HG02610 (cell line): ENCODE results near the gene RARG.

Experiments used
- ATAC-seq: cut with Tn5 transposase; IDR thresholded peaks from one replicate; pipeline ENCODE4 v1.9.1; 2021; ENCODE audit warnings: mild to moderate bottlenecking, moderate library complexity; ENCODE audit not compliant: unreplicated experiment

The RARG gene

GRCh38 chr12:53224061-53224896, 7.7 kb downstream of the RARG start:
- no peak for ATAC-seq

- ATAC-seq, result no peak
Measured at GRCh38 chr12:53223389-53224060, 8.5 kb downstream of the RARG start.

DNA sequence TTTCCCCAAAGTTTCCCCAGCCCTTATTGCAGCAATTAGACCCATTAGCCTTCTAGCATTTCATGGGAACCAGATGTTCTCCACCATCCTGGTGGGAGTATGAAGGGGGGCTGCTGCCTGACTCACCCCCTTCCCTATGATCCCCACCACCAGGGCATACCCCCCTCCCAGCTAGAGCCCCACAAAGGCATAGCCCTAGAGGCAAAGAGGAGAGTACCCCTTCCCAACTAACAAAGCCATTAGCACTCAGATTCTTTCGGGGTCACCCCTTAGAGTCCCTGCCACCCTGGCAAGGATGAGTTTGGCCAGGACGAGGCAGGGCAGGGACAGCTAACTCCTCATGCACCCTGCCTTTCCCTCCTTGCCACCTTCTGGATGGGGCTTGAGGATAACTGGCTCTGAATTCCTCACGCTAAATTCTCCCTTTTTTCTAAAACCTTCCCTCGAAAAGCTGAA, 9.2 kb downstream of the RARG start:
- ATAC-seq, result no peak

- no peak for ATAC-seq
Measured at GRCh38 chr12:53222170-53222721, 9.8 kb downstream of the RARG start.

DNA sequence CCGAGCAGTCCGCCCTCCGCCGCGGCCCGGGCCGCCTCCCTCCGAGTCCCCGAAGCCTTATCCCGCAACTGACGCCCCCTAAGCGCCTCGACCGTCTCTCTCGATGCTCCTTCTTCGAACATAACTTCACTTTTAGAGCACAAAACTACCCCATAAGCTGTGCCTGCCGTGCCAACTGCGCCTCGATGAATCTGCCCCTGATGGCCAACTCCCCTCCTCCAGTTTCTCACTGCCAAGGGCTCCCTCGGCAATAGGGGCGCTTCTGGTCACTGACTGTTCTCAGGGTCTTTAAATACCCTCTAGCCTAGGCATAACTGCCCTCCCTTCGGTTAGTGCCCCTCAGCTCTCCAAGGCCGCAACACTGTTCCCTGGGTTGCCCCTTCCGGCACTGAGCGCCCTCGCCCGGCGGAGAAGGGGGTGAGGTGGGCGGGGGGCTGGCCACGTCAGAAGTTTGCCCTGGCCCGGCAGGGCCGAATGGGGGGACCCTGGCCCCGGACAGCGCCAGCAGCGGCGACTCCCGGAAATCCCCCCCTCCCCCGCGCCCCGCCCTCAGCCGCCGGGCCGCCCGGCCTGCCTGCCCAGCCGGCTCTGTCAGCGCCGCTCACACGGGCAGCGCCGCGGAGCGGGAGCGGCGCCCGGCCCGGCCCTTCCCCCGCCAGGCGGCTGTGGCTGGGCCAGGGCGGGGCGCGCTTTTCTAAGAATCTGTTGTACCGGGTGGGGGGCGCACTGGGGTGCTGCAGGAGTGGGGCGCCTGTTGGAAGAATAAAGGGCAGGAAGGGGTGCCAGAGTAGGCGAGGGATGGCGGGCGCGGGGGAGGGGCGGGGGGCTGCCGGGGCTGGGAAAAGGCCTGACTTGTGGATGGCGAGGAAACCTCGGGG, 10.6 kb downstream of the RARG start:
- no peak for ATAC-seq

DNA sequence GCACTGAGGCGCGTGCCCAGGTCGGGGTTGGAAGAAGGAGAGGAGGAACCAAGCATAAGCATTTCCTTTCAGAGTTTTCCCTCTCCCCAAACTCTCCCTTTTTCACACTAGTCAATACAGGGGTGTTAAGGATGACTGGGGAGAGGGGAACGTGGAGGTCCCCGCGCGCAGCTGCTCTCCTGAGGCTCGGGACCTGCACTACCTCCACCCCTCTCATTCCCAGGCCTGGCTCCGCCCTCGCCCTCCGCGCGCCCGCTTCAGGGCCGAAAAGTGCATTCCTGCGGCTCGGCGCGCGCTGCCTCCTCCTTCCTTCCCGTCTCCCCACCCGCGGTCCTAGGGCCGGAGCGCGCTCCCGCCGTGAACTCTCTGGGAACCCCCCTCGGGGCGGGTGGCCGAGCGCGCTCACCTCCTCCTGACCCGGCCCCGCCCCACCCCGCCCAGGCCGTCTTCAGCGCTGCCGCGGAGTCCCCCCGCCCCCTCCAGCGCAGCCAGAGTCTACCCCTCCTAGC, 11.3 kb downstream of the RARG start:
- ATAC-seq, result peak; percentile 42

DNA sequence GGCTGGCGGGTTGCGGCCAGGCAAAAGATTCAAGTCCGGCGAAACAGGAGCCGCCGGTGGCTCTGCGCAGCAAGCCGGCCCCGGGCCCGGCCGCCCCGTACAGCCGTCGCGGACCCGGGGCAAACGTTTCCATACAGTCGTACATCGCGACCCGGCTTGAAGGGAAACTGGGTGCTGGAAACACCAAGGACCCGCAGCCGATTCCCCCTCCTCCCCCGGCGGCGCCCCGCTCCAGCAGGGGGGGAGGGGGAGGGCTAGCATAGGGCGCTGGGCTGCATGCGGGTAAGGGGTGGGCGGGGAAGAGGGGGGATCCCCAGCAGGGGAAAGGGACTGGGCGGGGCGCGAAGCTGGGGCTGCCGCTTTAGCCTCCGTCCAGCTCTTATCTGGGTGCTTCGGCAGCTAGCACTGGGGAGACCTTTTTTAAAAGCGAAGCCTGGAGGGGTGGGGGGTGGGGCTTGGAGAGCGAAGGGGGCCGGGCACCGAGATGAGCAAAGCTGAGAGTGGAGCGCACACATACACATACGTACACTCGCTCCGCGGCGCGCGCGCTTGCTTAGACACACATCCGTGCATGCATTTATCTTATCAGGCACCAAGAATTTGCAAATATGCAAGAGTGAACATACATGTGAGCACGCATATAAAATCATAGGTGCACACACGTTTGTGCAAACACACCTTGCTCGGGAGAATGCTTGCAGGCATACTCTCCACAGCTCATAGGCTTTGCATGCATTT, 11.9 kb downstream of the RARG start:
- peak; percentile 29 for ATAC-seq

DNA sequence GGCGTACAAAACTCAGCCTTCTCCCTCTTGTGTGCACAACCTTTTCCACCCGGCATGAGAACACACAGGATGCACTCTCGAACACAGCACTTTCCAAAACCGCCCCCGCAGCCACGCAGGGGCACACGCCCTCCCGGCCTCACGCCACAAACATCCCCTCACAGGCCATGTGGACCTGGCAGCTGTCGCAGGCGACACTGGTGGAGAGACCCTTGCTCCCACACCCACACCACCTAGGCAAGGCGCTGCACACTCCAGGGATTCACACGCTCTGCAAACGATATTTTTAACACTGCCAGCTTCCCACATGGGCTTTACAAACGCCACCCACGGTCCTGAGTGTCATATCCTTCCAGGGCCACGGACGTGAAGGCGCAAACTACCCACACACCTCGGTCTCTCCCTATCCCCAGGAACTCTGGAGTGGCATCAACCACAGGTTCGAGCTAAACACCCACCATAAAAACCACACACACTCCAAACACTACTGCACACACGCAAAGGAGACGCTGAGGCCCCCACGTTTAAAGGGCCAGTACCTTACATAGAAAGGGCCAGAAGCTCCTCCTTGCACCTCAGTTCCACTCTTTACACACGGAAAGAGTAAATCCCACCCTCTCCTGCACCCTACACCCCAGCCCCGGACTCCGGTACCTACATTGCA, 12.6 kb downstream of the RARG start:
- no peak for ATAC-seq

- ATAC-seq, result no peak
Measured at GRCh38 chr12:53218551-53219291, 13.3 kb downstream of the RARG start.

- no peak for ATAC-seq
Measured at GRCh38 chr12:53217931-53218307, 14.1 kb downstream of the RARG start.

DNA sequence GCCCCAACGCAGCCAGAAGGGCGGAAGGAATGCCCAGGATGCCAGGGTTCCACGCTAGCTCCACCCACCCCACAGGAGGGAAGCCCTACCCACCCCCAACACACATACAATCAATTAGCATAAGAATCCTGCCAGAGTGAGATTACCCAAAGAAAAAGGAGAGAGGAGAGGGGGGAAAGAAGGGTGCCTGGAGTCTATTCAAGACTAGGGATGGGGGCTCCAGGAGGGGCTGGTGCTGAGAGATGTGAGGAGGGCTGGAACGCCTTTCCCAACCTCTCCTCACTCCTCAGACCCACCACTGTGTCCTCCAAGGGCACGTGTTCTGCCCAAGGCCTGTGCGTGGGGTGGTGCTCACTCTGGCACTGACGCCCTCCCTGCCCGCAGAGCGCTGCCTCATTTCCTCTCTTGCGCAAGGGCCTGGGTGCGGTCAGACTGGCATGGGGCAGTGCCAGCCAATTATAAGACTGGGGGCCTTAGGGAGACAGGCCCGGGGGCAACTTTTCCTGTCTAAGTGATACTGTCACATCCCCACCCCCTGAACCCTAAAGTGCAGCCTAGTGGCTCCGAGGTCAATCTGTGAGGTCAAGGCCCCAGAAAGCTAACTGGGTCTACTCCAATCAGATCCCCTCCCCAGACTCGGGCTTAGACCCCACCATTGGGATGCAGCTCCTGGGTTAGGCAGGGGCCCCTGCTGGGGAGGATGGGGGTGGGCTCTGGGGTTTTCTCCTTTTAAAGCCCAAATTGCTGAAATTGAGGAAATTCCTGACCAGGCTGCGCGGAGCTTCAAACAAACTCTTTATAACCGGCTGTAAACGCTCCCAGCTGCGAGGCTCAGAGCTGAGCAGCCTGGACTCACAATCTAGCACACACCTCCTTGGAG, 14.7 kb downstream of the RARG start:
- ATAC-seq, result no peak

GRCh38 chr12:53215497-53215896, 16.5 kb downstream of the RARG start:
- ATAC-seq, result no peak

GRCh38 chr12:53214687-53215455, 17.1 kb downstream of the RARG start:
- ATAC-seq, result no peak

- ATAC-seq, result no peak
Measured at GRCh38 chr12:53214221-53214620, 17.8 kb downstream of the RARG start.

DNA sequence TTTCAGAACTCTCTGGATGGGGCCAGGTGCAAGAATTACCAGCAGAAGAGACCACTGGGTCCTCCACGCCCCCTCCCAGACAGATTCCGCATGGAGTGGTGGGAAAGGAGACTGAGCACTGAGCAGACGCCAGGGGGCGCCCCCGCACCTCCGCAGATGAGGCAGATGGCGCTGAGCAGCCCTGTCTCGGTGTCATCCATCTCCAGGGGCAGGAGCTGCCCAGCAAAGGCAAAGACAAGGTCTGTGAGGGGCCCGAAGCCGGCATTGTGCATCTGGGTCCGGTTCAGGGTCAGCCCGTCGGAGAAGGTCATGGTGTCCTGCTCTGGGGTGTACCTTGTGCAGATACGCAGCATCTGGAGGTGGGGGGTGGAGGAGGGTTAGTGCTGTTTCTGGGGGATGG, 18.7 kb downstream of the RARG start:
- peak; percentile 33 for ATAC-seq

DNA sequence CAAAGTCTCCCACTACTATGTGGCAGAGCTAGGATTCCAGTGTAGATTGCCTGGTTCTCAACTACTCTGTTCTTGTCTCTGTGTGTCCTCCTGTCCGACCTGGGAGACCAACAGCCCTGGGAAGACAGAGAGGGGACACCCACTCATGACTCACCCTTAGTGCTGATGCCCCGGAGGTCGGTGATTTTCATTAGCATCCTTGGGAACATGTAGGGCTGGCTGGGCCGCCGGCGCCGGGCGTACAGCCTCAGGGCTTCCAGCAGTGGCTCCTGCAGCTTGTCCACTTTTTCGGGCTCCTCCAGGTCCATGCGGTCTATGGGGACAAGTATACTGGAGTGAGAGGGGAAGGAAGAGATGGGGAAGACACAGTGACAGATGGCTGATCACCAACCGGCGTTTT, 19.1 kb downstream of the RARG start:
- ATAC-seq, result no peak
